HG02798 (cell line): ENCODE measurements around the gene C1orf167.

Experiments used
- ATAC-seq: cut with Tn5 transposase; IDR thresholded peaks from one replicate; pipeline ENCODE4 v1.9.1; 2021; ENCODE audit warnings: mild to moderate bottlenecking; ENCODE audit not compliant: unreplicated experiment, poor library complexity

Gene C1orf167

GRCh38 chr1:11784256-11784992, 22.4 kb downstream of the C1orf167 start:
- no peak for ATAC-seq

GRCh38 chr1:11784993-11785769, 23.2 kb downstream of the C1orf167 start:
- peak; percentile 53 for ATAC-seq

GRCh38 chr1:11786168-11786567, 24.2 kb downstream of the C1orf167 start:
- no peak for ATAC-seq

- ATAC-seq, result no peak
Measured at GRCh38 chr1:11787251-11787803, 25.3 kb downstream of the C1orf167 start.

- no peak for ATAC-seq
Measured at GRCh38 chr1:11787804-11788436, 25.9 kb downstream of the C1orf167 start.

- no peak for ATAC-seq
Measured at GRCh38 chr1:11788549-11789053, 26.6 kb downstream of the C1orf167 start.

- ATAC-seq, result no peak
Measured at GRCh38 chr1:11789126-11790067, 27.4 kb downstream of the C1orf167 start.

- ATAC-seq, result no peak
Measured at GRCh38 chr1:11790101-11790879, 28.3 kb downstream of the C1orf167 start.

- ATAC-seq, result no peak
Measured at GRCh38 chr1:11790880-11791715, 29.1 kb downstream of the C1orf167 start.

GRCh38 chr1:11792106-11792505, 30.1 kb downstream of the C1orf167 start:
- ATAC-seq, result no peak

GRCh38 chr1:11793819-11794218, 31.8 kb downstream of the C1orf167 start:
- ATAC-seq, result no peak

- no peak for ATAC-seq
Measured at GRCh38 chr1:11794446-11795237, 32.6 kb downstream of the C1orf167 start.

- ATAC-seq, result no peak
Measured at GRCh38 chr1:11795238-11795890, 33.4 kb downstream of the C1orf167 start.

- no peak for ATAC-seq
Measured at GRCh38 chr1:11796036-11796828, 34.2 kb downstream of the C1orf167 start.

GRCh38 chr1:11797525-11798216, 35.7 kb downstream of the C1orf167 start:
- ATAC-seq, result no peak
